BE2C (cell line): ENCODE measurements around the gene MINDY4.

Source experiments
- DNase-seq: peaks from one replicate; pipeline ENCODE4 v3.0.0-alpha.2; 2020
- H3K27me3 ChIP-seq: fragments of 250-450 bp; sonication (Bioruptor Pico); 2 replicates; pipeline ENCODE4 v1.5.1; 2020; ENCODE audit warnings: mild to moderate bottlenecking
- H3K36me3 ChIP-seq: fragments of 250-450 bp; sonication (Bioruptor Pico); 2 replicates; pipeline ENCODE4 v1.5.1; 2020; ENCODE audit warnings: mild to moderate bottlenecking
- H3K4me1 ChIP-seq: fragments of 250-450 bp; sonication (Bioruptor Pico); 2 replicates; pipeline ENCODE4 v1.5.1; 2020
- H3K4me3 ChIP-seq: 2 replicates; pipeline ENCODE4 v1.5.1; 2011; ENCODE audit warnings: low read depth, low read length
- H3K9me3 ChIP-seq: fragments of 250-450 bp; sonication (Bioruptor Pico); 2 replicates; pipeline ENCODE4 v1.5.1; 2020
- TF ChIP-seq, protein P1 (sequence below): IDR thresholded peaks from 2 replicates; pipeline ENCODE4 v1.5.1; 2012; ENCODE audit warnings: mild to moderate bottlenecking, low read depth, low read length

Gene MINDY4

DNA sequence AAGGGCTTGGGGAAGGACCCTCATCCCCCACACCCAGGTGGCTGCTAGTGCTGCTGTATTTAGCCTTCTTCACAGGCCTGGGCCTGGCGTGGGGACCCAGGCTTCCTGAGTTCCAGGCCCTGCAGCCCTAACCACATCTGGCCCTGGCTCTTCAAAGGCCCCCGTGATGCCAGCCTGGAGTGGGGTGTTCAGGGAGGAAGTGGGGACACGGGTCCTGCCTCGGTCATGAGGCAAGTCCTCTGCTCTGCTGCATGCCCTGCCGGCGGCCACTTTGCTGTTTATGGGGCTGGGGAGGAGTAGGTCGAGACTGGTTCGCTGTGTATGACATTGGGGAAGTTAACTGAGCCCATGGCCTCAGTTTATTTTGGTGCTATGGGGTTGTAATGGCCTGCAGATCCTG is 131.9 kb downstream of the MINDY4 start:
- no peaks in the 10 kb centered on the region for H3K9me3 ChIP-seq
- H3K27me3 ChIP-seq: no peaks in the 10 kb centered on the region
- TF ChIP-seq, protein P1, sequence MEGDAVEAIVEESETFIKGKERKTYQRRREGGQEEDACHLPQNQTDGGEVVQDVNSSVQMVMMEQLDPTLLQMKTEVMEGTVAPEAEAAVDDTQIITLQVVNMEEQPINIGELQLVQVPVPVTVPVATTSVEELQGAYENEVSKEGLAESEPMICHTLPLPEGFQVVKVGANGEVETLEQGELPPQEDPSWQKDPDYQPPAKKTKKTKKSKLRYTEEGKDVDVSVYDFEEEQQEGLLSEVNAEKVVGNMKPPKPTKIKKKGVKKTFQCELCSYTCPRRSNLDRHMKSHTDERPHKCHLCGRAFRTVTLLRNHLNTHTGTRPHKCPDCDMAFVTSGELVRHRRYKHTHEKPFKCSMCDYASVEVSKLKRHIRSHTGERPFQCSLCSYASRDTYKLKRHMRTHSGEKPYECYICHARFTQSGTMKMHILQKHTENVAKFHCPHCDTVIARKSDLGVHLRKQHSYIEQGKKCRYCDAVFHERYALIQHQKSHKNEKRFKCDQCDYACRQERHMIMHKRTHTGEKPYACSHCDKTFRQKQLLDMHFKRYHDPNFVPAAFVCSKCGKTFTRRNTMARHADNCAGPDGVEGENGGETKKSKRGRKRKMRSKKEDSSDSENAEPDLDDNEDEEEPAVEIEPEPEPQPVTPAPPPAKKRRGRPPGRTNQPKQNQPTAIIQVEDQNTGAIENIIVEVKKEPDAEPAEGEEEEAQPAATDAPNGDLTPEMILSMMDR: no peak

GRCh38 chr7:30904561-30904960 is 133.3 kb downstream of the MINDY4 start:
- no peaks in the 10 kb centered on the region for H3K27me3 ChIP-seq
- TF ChIP-seq, protein P1: no peak
- no peaks in the 10 kb centered on the region for H3K36me3 ChIP-seq

More for the DNA sequence above, 131.9 kb downstream of the MINDY4 start:
- Histone ChIP-seq H3K4me3 (no peak overlapping the region), H3K4me1 (no peaks in the 10 kb centered on the region), H3K36me3 (no peaks in the 10 kb centered on the region)
- DNase-seq: no peak

DNA sequence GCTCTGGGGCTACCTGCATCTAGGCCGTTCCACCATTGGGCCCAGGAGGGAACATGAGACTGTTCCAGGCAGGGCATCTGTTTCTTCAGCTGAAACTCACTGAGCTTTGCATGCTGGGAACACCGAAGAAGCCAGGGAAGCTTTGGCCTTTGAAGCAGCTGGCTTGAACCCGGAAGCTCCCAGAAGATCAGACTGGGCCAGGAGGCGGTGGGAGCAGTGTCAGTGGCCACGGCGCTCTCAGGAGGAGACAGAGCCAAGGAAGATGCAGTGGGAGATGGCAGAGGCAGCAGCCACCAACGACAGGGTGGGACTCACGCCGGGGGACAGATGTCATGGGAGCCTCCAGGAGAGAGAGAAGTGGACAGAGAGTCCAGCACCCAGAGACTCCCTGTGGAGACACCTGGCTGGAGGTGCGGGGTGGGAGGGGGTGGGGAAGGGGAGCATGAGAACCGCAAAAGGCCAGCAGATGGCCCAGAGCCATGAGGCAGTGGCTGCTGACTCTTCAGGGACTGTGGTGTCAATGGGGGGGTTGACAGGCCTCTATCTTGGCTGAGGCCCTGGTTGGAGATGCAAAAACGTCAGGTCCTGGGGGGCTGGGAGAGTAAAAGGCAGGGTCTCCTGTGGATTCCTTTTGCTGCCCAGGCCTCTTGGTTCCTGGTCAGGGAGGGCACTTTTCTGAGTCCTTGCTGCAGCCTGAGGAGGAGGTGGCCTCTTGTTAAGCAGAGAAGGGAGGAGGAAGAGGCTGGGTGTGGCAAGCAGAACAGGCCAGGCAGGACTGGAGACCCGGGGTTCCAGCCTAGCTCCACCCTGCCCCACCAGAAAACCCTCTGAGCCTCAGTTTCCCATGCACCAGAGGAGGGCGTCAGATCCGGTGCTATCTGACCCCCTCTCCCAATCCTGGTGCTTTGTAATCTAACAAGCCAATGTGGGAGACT is 134.1 kb downstream of the MINDY4 start:
- H3K4me3 ChIP-seq: no peak overlapping the region
- TF ChIP-seq, protein P1: no peak
- no peaks in the 10 kb centered on the region for H3K9me3 ChIP-seq
- no peaks in the 10 kb centered on the region for H3K36me3 ChIP-seq
- no peak for DNase-seq
- no peaks in the 10 kb centered on the region for H3K4me1 ChIP-seq
- H3K27me3 ChIP-seq: no peaks in the 10 kb centered on the region

More at GRCh38 chr7:30904561-30904960, 133.3 kb downstream of the MINDY4 start:
- Histone ChIP-seq H3K9me3 (no peaks in the 10 kb centered on the region), H3K4me3 (no peak overlapping the region), H3K4me1 (no peaks in the 10 kb centered on the region)
- no peak for DNase-seq

- peaks cover 4% of the 10 kb centered on the region for H3K4me1 ChIP-seq
- H3K36me3 ChIP-seq: no peaks in the 10 kb centered on the region
- DNase-seq: no peak
- H3K9me3 ChIP-seq: no peaks in the 10 kb centered on the region
- no peak overlapping the region for H3K4me3 ChIP-seq
- no peaks in the 10 kb centered on the region for H3K27me3 ChIP-seq
- TF ChIP-seq, protein P1: no peak
Measured at GRCh38 chr7:30906014-30906413, 134.8 kb downstream of the MINDY4 start.

- TF ChIP-seq, protein P1: no peak
- H3K4me3 ChIP-seq: no peak overlapping the region
- DNase-seq: no peak
- no peaks in the 10 kb centered on the region for H3K9me3 ChIP-seq
- H3K4me1 ChIP-seq: peaks cover 9% of the 10 kb centered on the region
- H3K27me3 ChIP-seq: no peaks in the 10 kb centered on the region
- H3K36me3 ChIP-seq: no peaks in the 10 kb centered on the region
Measured at GRCh38 chr7:30906515-30907240, 135.5 kb downstream of the MINDY4 start.
